ENCODE data around the gene CIAO2A.

- TF ChIP-seq CTCF (IDR thresholded peaks at IDR 0.05) = no peak
- no peak for TF ChIP-seq ZFX (IDR thresholded peaks at IDR 0.05; ENCODE audit: borderline replicate concordance)
Observed at GRCh38 chr15:64034519-64034918, 59.1 kb downstream of the CIAO2A start.
